ENCODE results near the gene JHY. TPM values are rescaled to one million over a fixed set of nuclear protein-coding genes. Genes with fewer than 3 reads are reported as not detected.

JHY gene
- total and polyA plus RNA-seq, 2 of the 4 experiments (the other 2 are of a cell fraction), result 0.51 to 0.54 TPM

- Histone ChIP-seq H3K18ac (ENCODE audit: low read depth, low read length) (no peak overlapping the region), H3K4me3 (ENCODE audit: insufficient read depth, low read depth, low read length) (no peak overlapping the region), H3K56ac (ENCODE audit: extremely low read depth, insufficient read depth, low read length) (no peak overlapping the region), H3K14ac (replicated peaks; ENCODE audit: low read depth, low read length) (no peak overlapping the region), H4K5ac (ENCODE audit: low read depth, low read length) (no peak overlapping the region), H2BK20ac (ENCODE audit: low read depth, low read length) (no peak overlapping the region), H4K91ac (ENCODE audit: insufficient read depth, low read depth, low read length) (no peak overlapping the region), H2BK120ac (ENCODE audit: low read depth, low read length) (no peak overlapping the region), H3K27ac (ENCODE audit: insufficient read depth, low read length) (no peak overlapping the region), H3K27me3 (ENCODE audit: control insufficient read depth, insufficient read depth, low read length) (peaks cover 35% of the 10 kb centered on the region), H3K4me1 (ENCODE audit: control insufficient read depth, insufficient read depth, low read length) (no peaks in the 10 kb centered on the region), H3K23ac (ENCODE audit: low read depth, low read length) (no peak overlapping the region), H2BK5ac (ENCODE audit: low read depth, low read length, poor library complexity, severe bottlenecking) (no peak overlapping the region), H3K79me1 (ENCODE audit: low read depth in 1 of 2, low read length in 2 of 2) (no peaks in the 10 kb centered on the region), H2AK5ac (ENCODE audit: low read depth, low read length) (no peak overlapping the region), H3K9me1 (ENCODE audit: insufficient read depth, low read length) (no peaks in the 10 kb centered on the region), H3K36me3 (ENCODE audit: control insufficient read depth, insufficient read depth, low read length) (no peaks in the 10 kb centered on the region), H3K9me3 (ENCODE audit: control insufficient read depth, insufficient read depth, low read length) (no peaks in the 10 kb centered on the region), H3K4ac (ENCODE audit: low read depth, low read length) (no peak overlapping the region), H2AK9ac (replicated peaks; ENCODE audit: low read depth, low read length, poor library complexity) (no peak overlapping the region), H2BK15ac (ENCODE audit: low read depth, low read length) (no peak overlapping the region), H4K8ac (ENCODE audit: low read depth in 2 of 2, low read length in 2 of 2) (no peak overlapping the region), H3K9ac (ENCODE audit: low read depth, low read length) (no peak overlapping the region), H2AFZ (replicated peaks; ENCODE audit: low read length, poor library complexity) (no peak overlapping the region), H4K20me1 (ENCODE audit: insufficient read depth, low read length) (no peaks in the 10 kb centered on the region), H3K4me2 (ENCODE audit: low read depth, low read length) (no peak overlapping the region)
- POLR2A ChIA-PET (ENCODE audit: unreplicated experiment), result no interaction called here
- WGBS, 2 experiments (ENCODE audit: extremely low coverage in 2 of 2, insufficient read length in 1 of 2), result 50% methylated on average over 1 of the region's 7 CpGs; no CpG with 5 or more reads in 1 of the 2 experiments
- no peak for ATAC-seq (ENCODE audit: low read depth)
- in situ Hi-C loops (cut with MboI; ENCODE audit: low sequenced_read_pairs), result loop anchor here (25.0 kb wide), 1 partner anchor 398 kb away; no protein-coding TSS in a partner anchor
- intact Hi-C loops (cut with micrococcal nuclease), result loop anchor here (5.0 kb wide), 1 partner anchor 613 kb away; no protein-coding TSS in a partner anchor
- CTCF ChIA-PET, result interaction anchor here (0.6 to 3.7 kb wide), 14 partner anchors 8 to 1372 kb away, joined by 3 to 53 read pairs (median 4); no protein-coding TSS in a partner anchor
- dilution Hi-C loops (cut with HindIII; ENCODE audit: low sequenced_read_pairs, unreplicated experiment), result loop anchor here (25.0 kb wide), 1 partner anchor 173 kb away; no protein-coding TSS in a partner anchor
- no TSS peak for BruUV-seq (replicated peaks)
- DNase-seq, result no peak
- TF ChIP-seq NFE2L2 (IDR thresholded peaks at IDR 0.05; ENCODE audit: low read depth, low read length) (no peak), RAD21 (IDR thresholded peaks at IDR 0.05; ENCODE audit: low read length) (no peak), SMC3 (IDR thresholded peaks at IDR 0.05; ENCODE audit: low read depth, low read length) (no peak)
- TF ChIP-seq, protein P1, sequence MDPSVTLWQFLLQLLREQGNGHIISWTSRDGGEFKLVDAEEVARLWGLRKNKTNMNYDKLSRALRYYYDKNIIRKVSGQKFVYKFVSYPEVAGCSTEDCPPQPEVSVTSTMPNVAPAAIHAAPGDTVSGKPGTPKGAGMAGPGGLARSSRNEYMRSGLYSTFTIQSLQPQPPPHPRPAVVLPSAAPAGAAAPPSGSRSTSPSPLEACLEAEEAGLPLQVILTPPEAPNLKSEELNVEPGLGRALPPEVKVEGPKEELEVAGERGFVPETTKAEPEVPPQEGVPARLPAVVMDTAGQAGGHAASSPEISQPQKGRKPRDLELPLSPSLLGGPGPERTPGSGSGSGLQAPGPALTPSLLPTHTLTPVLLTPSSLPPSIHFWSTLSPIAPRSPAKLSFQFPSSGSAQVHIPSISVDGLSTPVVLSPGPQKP (IDR thresholded peaks at IDR 0.05; ENCODE audit: borderline replicate concordance, low read depth, low read length), result no peak
Measured at GRCh38 chr11:122864386-122865115, 18.0 kb upstream of the JHY start.
